ENCODE measurements around the gene FLCN.

FLCN gene

GRCh38 chr17:17166446-17166845 lies 70.5 kb downstream of the FLCN start:
- no peak for DNase-seq (ENCODE audit: low read depth)

GRCh38 chr17:17165666-17166308 lies 71.2 kb downstream of the FLCN start:
- DNase-seq (ENCODE audit: low read depth): no peak

GRCh38 chr17:17164676-17165075 lies 72.3 kb downstream of the FLCN start:
- no peak for DNase-seq (ENCODE audit: low read depth)

- no peak for DNase-seq (ENCODE audit: low read depth)
Measured at GRCh38 chr17:17164156-17164555, 72.8 kb downstream of the FLCN start.

Measured in stimulated activated CD8-positive, alpha-beta memory T cell treated with anti-CD3 and anti-CD28 coated beads, Interleukin-4, amount 100 ng/mL, for 24 hours (primary cell).